ENCODE measurements around the gene PRAMEF17.
"Not testable (repeated sequence)": the region's sequence is repeated elsewhere in the genome, so short reads cannot be mapped to it uniquely, and the experiment has no call there.

The PRAMEF17 gene, protein sequence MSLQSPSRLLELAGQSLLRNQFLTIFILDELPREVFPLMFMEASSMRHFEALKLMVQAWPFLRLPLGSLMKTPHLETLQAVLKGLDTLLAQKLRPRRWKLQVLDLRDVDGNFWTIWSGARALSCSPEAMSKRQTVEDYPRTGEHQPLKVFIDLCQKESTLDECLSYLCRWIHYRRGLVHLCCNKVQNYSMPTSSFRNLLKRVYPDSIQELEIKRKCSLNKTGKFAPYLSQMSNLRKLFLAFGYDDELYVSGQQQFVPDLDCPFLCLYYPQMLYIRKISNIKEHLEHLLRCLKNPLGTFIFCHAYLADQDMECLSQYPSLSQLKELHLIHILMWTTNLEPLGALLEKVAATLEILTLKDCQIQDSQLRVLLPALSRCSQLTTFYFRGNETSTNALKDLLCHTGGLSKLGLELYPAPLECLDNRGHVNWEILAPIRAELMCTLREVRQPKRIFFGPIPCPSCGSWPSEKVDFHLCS

DNA sequence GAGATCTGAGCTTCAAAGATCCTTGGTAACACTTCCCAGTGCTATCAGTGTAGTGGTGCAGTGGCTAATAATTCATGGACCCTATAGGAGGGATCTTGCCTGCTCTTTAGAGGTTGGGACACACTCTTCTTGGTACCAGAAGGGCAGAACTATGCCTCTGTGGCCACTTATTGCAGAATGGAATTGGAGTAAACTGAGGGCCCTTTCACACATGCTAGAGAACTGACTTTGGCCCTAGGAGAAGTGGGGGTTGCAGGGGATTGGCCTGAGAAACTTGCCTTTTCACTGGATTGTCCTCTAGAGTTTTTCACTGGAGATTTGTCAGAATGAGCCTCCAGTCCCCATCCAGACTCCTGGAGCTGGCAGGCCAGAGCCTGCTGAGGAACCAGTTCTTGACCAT lies at the start of gene PRAMEF17:
Gene PRAMEF17 (plus strand): TSS at position 301 of the 400 bp plus-strand sequence. CDS start 26 bp downstream, at position 327.
- not testable (repeated sequence) for DNase-seq (ENCODE audit: low read depth, low spot score)

DNA sequence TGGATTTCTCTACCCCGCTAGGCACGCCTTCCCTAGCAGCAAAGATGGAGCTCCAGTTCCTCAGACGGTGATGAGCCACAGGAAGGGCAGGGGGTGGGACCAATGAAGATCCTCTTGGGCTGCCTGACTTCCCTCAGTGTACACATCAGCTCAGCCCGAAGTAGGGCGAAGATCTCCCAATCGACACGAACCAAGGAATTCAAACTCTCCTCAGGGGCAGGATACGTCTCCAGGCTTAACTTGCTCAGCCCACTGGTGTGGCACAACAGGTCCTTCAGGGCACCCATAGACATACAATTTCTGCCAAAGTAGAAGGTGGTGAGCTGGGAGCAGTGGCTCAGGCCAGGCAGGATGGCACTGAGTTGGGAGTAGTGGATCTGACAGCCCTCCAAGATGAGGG lies 46.9 kb upstream of the PRAMEF17 start:
- DNase-seq (ENCODE audit: low read depth, low spot score) = not testable (repeated sequence)

DNA sequence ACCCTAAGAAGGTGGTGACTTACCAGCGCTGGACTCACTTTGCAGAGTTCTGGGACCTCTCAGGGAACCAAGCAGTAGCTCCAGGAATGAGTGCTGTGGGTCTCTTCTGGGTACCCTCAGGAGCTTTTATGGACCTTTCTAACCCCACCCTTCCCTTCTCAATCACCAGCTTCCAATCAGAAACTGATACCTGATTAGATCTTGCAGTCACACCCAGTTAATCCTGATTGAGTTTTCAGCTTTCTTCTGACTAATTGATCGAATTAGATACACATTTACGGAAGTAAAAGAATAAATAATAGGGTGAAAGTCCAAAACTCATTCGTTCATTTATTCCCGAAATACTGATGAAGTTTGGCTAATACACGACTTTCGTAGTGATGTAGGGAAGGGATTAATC lies 42.4 kb upstream of the PRAMEF17 start, which contains the start of gene PRAMEF14:
Gene PRAMEF14 (minus strand): TSS at position 101 of the 400 bp plus-strand sequence. CDS start 1,820 bp downstream, outside the sequence.
- not testable (repeated sequence) for DNase-seq (ENCODE audit: low read depth, low spot score)

- not testable (repeated sequence) for DNase-seq (ENCODE audit: low read depth, low spot score)
These were observed 36.0 kb upstream of the PRAMEF17 start for GRCh38 chr1:13353476-13353875.

DNA sequence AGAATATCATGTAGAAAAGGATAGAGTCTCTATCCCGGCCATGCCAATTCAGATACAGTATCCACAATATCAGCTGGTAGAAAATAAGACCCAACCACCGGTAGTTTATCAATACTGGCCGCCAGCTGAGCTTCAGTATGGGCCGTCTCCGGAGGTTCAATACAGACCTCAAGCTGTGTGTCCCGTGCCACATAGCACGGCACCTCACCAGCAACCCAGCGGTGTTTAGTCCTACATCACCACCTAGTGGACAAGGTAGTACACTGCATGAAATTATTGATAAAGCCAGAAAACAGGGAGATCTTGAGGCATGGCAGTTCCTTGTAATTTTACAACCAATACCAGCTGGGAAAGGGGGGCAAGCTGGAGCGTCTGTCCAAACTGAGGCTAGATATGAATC lies 35.0 kb upstream of the PRAMEF17 start:
- not testable (repeated sequence) for DNase-seq (ENCODE audit: low read depth, low spot score)

- not testable (repeated sequence) for DNase-seq (ENCODE audit: low read depth, low spot score)
These were observed 32.7 kb upstream of the PRAMEF17 start for GRCh38 chr1:13356774-13357173.

DNA sequence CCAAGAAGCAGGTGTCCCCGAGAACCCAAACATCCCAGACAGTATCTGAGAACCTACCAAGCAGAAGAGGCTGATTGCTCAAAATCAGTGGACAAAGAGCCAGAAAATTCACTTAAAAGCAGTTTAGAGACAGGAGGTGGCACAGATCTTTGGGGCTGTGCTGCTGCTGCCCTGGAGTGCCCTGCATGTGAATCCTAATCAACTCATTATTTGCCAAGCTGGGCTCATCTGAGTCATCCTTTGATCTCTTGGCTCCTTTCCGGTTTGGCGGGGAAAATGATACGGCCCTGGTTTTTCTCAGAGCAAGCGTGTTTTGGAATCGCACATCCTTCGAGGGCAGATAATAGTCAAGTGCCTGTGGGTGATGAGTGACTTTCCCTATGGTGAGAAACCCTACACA lies 27.1 kb upstream of the PRAMEF17 start:
- not testable (repeated sequence) for DNase-seq (ENCODE audit: low read depth, low spot score)

DNA sequence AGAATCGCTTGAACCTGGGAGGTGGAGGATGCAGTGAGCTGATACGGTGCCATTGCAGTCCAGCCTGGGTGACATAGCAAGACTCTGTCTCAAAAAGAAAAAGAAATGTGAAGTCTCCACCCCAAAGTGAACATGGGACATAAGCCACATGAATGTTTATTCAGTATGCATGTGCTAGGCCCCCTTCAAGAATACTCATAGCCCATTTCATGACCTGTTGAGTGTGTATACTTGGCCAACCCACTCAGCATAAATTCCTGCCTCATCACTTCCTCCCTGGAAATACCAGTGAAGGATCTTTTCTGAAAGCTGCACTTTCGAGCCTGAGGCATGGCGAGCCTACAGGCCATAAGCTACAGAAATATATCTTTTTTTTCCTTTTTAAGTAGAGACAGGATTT lies 24.5 kb upstream of the PRAMEF17 start:
- not testable (repeated sequence) for DNase-seq (ENCODE audit: low read depth, low spot score)

GRCh38 chr1:13366536-13366935 lies 22.9 kb upstream of the PRAMEF17 start:
- not testable (repeated sequence) for DNase-seq (ENCODE audit: low read depth, low spot score)

- DNase-seq (ENCODE audit: low read depth, low spot score) = not testable (repeated sequence)
These were observed 20.9 kb upstream of the PRAMEF17 start for GRCh38 chr1:13368544-13368943.

- DNase-seq (ENCODE audit: low read depth, low spot score) = not testable (repeated sequence)
These were observed 10.4 kb upstream of the PRAMEF17 start for GRCh38 chr1:13378983-13379382.

DNA sequence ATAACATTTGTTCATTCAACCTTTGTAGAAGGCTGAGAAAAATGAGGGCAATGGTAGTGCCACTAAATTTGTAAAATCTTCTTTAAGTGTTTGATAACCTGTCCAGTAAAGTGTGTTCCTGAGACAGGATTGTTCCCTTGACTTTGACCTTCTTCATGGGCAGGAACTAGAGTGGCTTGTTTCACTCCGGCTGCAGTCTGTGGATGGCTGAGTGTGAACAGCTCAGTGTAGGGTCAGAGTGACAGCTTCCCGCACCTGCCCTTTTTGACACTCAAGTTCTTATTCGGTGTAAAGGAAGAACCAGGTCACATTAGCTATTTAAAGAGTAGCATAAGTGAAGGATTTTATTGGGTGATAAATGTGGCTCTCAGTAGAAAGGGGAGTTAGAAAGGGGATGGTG lies 9.1 kb upstream of the PRAMEF17 start:
- not testable (repeated sequence) for DNase-seq (ENCODE audit: low read depth, low spot score)

- DNase-seq (ENCODE audit: low read depth, low spot score) = not testable (repeated sequence)
These were observed 3.6 kb downstream of the PRAMEF17 start for GRCh38 chr1:13393004-13393403.

DNA sequence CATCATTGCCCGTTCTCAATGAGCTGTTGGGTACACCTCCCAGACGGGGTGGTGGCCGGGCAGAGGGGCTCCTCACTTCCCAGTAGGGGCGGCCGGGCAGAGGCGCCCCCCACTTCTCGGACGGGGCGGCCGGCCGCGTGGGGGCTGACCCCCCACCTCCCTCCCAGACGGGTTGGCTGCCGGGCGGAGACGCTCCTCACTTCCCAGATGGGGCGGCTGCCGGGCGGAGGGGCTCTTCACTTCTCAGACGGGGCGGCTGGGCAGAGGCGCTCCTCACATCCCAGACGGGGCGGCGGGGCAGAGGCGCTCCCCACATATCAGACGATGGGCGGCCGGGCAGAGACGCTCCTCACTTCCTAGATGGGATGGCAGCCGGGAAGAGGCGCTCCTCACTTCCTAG lies 5.3 kb downstream of the PRAMEF17 start:
- DNase-seq (ENCODE audit: low read depth, low spot score) = not testable (repeated sequence)

DNA sequence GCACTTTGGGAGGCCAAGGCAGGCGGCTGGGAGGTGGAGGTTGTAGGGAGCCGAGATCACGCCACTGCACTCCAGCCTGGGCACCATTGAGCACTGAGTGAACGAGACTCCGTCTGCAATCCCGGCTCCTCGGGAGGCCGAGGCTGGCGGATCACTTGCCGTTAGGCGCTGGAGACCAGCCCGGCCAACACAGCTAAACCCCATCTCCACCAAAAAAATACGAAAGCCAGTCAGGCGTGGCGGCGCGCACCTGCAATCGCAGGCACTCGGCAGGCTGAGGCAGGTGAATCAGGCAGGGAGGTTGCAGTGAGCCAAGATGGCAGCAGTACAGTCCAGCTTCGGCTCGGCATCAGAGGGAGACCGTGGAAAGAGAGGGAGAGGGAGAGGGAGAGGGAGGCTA lies 5.9 kb downstream of the PRAMEF17 start:
- not testable (repeated sequence) for DNase-seq (ENCODE audit: low read depth, low spot score)

DNA sequence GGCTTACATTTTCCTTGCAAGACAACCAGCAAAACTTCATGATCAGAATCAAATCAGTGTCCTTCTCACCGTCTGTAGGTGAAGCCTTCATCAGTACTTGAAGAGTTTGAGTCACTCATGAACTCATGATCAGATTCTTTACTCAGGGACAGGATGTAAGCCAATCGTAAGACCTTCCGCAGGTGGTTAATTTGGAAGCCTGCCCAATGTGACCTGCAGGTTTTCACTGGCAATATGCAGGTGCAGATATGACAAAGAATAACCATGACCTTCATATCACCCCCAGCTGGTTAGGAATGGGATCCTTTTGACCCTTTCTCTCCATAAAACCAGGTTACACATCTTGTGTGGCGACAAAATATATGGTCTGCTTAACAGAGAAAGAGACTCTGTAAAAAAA lies 18.4 kb downstream of the PRAMEF17 start:
- DNase-seq (ENCODE audit: low read depth, low spot score) = no peak

DNA sequence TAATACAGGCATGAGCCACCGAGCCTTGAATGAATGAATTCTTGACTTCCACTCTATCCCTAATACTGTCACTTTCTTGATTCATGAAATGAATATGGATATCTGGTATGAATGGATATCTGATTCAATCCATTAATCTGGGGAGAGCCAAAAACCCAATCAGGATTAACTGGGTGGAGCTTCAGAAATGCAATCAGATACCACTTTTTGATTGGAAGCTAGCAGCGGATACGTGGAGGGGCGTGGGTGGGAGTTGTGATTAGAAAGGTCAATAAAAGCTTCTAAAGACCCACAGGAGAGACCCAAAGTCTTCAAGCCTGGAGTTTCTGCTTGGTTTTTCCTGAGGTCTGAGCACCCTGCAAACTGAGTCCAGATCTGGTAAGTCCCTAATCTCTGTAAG lies 20.7 kb downstream of the PRAMEF17 start, which contains the start of gene PRAMEF20:
Gene PRAMEF20 (plus strand): TSS at position 301 of the 400 bp plus-strand sequence. CDS start 5,905 bp downstream, outside the sequence.
- DNase-seq (ENCODE audit: low read depth, low spot score) = not testable (repeated sequence)

- DNase-seq (ENCODE audit: low read depth, low spot score) = no peak
These were observed 41.1 kb downstream of the PRAMEF17 start for GRCh38 chr1:13430495-13430894.

DNA sequence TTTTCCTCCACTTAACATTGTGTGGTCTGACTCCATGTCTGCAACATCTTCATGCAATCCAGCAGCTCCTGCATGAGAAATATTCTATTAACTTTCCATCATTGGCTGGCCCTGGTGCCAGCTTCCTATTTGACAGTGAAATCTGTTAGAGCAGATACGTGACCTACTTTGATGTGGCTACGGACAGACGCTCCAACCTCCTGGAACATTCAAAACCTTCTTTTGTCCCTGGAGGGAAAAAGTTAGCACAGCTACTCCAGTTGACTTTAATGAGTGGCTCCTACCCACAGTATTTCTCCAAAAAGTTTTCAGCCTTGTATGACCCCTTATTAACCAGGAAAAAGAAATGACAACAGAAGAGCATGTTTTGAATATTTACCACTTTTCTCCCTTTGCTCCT lies 42.8 kb downstream of the PRAMEF17 start:
- no peak for DNase-seq (ENCODE audit: low read depth, low spot score)

DNA sequence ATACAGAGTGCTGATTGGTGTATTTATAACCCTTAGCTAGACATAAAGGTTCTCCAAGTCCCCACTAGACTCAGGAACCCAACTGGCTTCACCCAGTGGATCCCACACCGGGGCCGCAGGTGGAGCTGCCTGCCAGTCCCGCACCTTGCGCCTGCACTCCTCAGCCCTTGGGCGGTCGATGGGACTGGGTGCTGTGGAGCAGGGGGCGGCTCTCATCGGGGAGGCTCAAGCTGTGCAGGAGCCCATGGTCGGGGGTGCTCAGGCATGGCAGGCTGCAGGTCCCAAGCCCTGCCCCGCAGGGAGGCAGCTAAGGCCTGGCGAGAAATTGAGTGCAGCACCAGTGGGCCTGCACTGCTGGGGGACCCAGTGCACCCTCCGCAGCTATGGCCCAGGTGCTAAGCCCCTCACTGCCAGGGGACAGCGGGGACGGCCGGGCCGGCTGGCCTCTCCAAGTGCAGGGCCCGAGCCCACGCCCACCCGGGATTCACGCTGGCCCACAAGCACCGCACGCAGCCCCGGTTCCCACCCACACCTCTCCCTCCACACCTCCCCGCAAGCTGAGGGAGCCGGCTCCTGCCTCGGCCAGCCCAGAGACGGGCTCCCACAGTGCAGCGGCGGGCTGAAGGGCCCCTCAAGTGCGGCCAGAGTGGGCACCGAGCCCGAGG lies 44.4 kb downstream of the PRAMEF17 start:
- not testable (repeated sequence) for DNase-seq (ENCODE audit: low read depth, low spot score)

DNA sequence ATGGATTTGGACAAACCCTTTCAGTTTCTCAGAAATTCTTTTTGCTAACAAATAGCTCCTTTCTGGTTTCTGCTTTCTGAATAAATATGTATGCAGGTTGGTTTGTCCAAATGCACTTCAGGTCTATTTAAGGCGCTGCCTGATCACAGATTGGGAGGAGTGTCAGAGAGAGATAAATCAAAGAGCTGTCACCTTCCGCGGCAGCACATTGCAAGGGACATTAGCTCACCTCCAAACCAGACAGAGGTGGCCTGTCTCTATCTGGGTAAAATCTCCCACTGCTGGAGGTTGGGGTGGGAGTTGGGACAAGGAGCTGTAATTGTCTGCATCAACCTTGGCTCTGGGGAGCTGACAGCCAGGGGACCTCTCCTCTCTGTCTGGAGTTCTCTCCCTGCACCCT lies 46.0 kb downstream of the PRAMEF17 start:
- DNase-seq (ENCODE audit: low read depth, low spot score) = no peak

DNA sequence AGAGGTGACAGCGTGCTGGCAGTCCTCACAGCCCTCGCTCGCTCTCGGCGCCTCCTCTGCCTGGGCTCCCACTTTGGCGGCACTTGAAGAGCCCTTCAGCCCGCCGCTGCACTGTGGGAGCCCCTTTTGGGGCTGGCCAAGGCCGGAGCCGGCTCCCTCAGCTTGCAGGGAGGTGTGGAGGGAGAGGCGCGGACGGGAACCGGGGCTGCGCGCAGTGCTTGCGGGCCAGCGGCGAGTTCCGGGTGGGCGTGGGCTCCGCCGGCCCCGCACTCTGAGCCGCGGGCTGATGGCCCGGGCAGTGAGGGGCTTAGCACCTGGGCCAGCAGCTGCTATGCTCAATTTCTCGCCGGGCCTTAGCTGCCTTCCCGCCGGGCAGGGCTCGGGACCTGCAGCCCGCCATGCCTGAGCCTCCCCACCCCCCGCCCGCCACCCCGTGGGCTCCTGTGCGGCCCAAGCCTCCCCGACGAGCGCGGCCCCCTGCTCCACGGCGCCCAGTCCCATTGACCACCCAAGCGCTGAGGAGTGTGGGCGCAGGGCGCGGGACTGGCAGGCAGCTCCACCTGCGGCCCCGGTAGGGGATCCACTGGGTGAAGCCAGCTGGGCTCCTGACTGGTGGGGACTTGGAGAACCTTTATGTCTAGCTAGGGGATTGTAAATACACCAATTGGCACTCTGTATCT lies 49.8 kb downstream of the PRAMEF17 start:
- DNase-seq (ENCODE audit: low read depth, low spot score) = not testable (repeated sequence)

All from activated CD4-positive, CD25-positive, alpha-beta regulatory T cell treated with anti-CD3 and anti-CD28 coated beads, Interleukin-2, amount 50 U/mL, for 16 hours (primary cell).